GM21528 (cell line): ENCODE results near the gene GP1BB.

Experiments
- ATAC-seq: cut with Tn5 transposase; IDR thresholded peaks from one replicate; pipeline ENCODE4 v1.9.1; 2021; ENCODE audit warnings: mild to moderate bottlenecking, moderate library complexity; ENCODE audit not compliant: unreplicated experiment, low FRiP score

GP1BB gene

GRCh38 chr22:19713650-19714311 is 9.6 kb upstream of the GP1BB start:
- ATAC-seq = no peak

- ATAC-seq = no peak
Measured at GRCh38 chr22:19714312-19715187, 8.8 kb upstream of the GP1BB start, which contains the start of gene SEPTIN5. TSS of gene SEPTIN5 (plus strand) at chr22:19714503. CDS start at chr22:19714589, 86 bp downstream.

GRCh38 chr22:19715188-19715930 is 8.0 kb upstream of the GP1BB start:
- ATAC-seq = no peak

GRCh38 chr22:19716041-19716828 is 7.1 kb upstream of the GP1BB start:
- ATAC-seq = no peak

- ATAC-seq = no peak
Measured at GRCh38 chr22:19716829-19717105, 6.6 kb upstream of the GP1BB start.

GRCh38 chr22:19717181-19717580 is 6.2 kb upstream of the GP1BB start:
- ATAC-seq = no peak

- ATAC-seq = no peak
Measured at GRCh38 chr22:19717691-19718455, 5.5 kb upstream of the GP1BB start.

GRCh38 chr22:19718456-19719049 is 4.8 kb upstream of the GP1BB start:
- no peak for ATAC-seq

GRCh38 chr22:19719050-19719482 is 4.3 kb upstream of the GP1BB start:
- ATAC-seq = no peak

GRCh38 chr22:19719488-19720021 is 3.8 kb upstream of the GP1BB start:
- no peak for ATAC-seq

GRCh38 chr22:19720150-19720827 is 3.0 kb upstream of the GP1BB start:
- no peak for ATAC-seq

- no peak for ATAC-seq
Measured at GRCh38 chr22:19720999-19721329, 2.4 kb upstream of the GP1BB start.

GRCh38 chr22:19721330-19722177 is 1.8 kb upstream of the GP1BB start:
- no peak for ATAC-seq

GRCh38 chr22:19722178-19722981 is 959 bp upstream of the GP1BB start:
- no peak for ATAC-seq

- ATAC-seq = no peak
Measured at GRCh38 chr22:19722982-19723231, 432 bp upstream of the GP1BB start.

- ATAC-seq = no peak
Measured at GRCh38 chr22:19723983-19724827, 866 bp downstream of the GP1BB start.
